Fibroblast of lung (primary cell): Measurements from ENCODE around the gene ANAPC13.

Experiments
- CTCF ChIP-seq, 2 donors: IDR thresholded peaks in 1 of 2; conservative IDR thresholded peaks in 1 of 2; 1 replicate in 1 of 2; 2 replicates in 1 of 2; pipeline ENCODE4 v1.5.1; 2011 to 2012; ENCODE audit warnings: low read length in 2 of 2, control low read depth in 1 of 2, inconsistent platforms in 1 of 2, low read depth in 1 of 2, mild to moderate bottlenecking in 1 of 2
- EZH2 ChIP-seq: IDR thresholded peaks from 2 replicates; pipeline ENCODE4 v1.5.1; 2012; ENCODE audit warnings: low read length, control low read depth, mild to moderate bottlenecking; ENCODE audit errors: missing control alignments

DNA sequence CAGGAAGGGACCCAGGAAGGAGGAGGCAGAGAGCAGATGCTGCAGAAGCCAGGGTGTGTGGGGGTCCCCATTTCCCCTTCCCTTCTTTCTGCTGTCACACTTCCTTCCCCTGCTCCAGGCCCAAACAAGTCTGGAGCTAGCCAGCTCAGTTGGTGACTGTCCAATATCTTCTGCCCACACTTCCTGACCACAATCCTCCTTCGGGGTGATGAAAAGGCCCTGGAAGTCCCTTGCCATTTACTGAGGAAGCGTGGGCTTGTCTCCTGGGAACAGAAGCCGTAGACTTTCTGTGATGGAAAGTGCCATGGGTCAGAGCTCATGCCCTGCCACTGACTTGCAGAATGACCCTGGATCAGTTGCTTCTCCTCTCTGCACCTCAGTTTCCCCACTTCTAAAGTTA, 39.0 kb downstream of the ANAPC13 start:
- TF ChIP-seq CTCF (conservative IDR thresholded peaks at IDR 0.05 in 1 of 2, IDR thresholded peaks at IDR 0.05 in 1 of 2; ENCODE audit: low read depth in 1 of 2, low read length in 2 of 2) (no peak), EZH2 (no peak)
